PFSK-1 (cell line): Measurements from ENCODE around the gene TSPAN16.

Experiments used
- FOXP2 ChIP-seq: optimal IDR thresholded peaks from 2 replicates; pipeline ENCODE3; 2011; ENCODE audit warnings: borderline replicate concordance, control low read depth, inconsistent platforms; ENCODE audit not compliant: insufficient read depth; ENCODE audit errors: extremely low read length, extremely low read depth
- POLR2AphosphoS5 ChIP-seq: IDR thresholded peaks from 2 replicates; pipeline ENCODE4 v1.6.1; 2012; ENCODE audit warnings: low read depth, mild to moderate bottlenecking, control low read depth, low read length, moderate library complexity
- REST ChIP-seq, 2 experiments: IDR thresholded peaks; 2 replicates each; pipeline versions ENCODE4 v1.6.1 to v1.8.0; 2011 to 2012; ENCODE audit warnings: low read depth in 2 of 2, low read length in 2 of 2, control low read depth in 1 of 2, inconsistent platforms in 1 of 2, mild to moderate bottlenecking in 1 of 2, moderate library complexity in 1 of 2; ENCODE audit not compliant: insufficient read depth in 1 of 2
- SIN3A ChIP-seq: IDR thresholded peaks from 2 replicates; pipeline ENCODE4 v1.6.1; 2012; ENCODE audit warnings: mild to moderate bottlenecking, low read length, moderate library complexity, borderline replicate concordance; ENCODE audit not compliant: insufficient read depth
- TAF1 ChIP-seq: IDR thresholded peaks from 2 replicates; pipeline ENCODE4 v1.6.1; 2012; ENCODE audit warnings: low read length, control low read depth, borderline replicate concordance; ENCODE audit not compliant: insufficient read depth

Gene TSPAN16

GRCh38 chr19:11268783-11269267 is 27.1 kb upstream of the TSPAN16 start:
- TF ChIP-seq TAF1, result peak; percentile 22; the same call in 1 of the 2 replicates
- TF ChIP-seq FOXP2, result peak; percentile 83
- peak in 1 of 2 experiments; percentile 74; a peak in 2 of 4 replicates for TF ChIP-seq REST (IDR thresholded peaks at IDR 0.05; ENCODE audit: insufficient read depth in 1 of 2, low read depth in 2 of 2, low read length in 2 of 2)
- peak; percentile 43; the same call in 1 of the 2 replicates for TF ChIP-seq POLR2AphosphoS5
- TF ChIP-seq SIN3A, result peak; percentile 88; the same call in 1 of the 2 replicates

GRCh38 chr19:11269408-11269807 is 26.6 kb upstream of the TSPAN16 start:
- TF ChIP-seq REST (IDR thresholded peaks at IDR 0.05; ENCODE audit: insufficient read depth in 1 of 2, low read depth in 2 of 2, low read length in 2 of 2) (no peak), POLR2AphosphoS5 (no peak)

- TF ChIP-seq POLR2AphosphoS5 (no peak), REST (IDR thresholded peaks at IDR 0.05; ENCODE audit: insufficient read depth in 1 of 2, low read depth in 2 of 2, low read length in 2 of 2) (no peak), FOXP2 (no peak), TAF1 (no peak), SIN3A (no peak)
Measured at GRCh38 chr19:11273296-11273695, 22.7 kb upstream of the TSPAN16 start.

GRCh38 chr19:11273989-11274388 is 22.0 kb upstream of the TSPAN16 start:
- TF ChIP-seq FOXP2, result no peak
- no peak for TF ChIP-seq POLR2AphosphoS5
- no peak for TF ChIP-seq TAF1
- TF ChIP-seq REST (IDR thresholded peaks at IDR 0.05; ENCODE audit: insufficient read depth in 1 of 2, low read depth in 2 of 2, low read length in 2 of 2), result no peak
- no peak for TF ChIP-seq SIN3A

GRCh38 chr19:11274533-11275086 is 21.4 kb upstream of the TSPAN16 start:
- no peak for TF ChIP-seq POLR2AphosphoS5
- TF ChIP-seq SIN3A, result no peak
- TF ChIP-seq REST (IDR thresholded peaks at IDR 0.05; ENCODE audit: insufficient read depth in 1 of 2, low read depth in 2 of 2, low read length in 2 of 2), result no peak
